MM.1S (cell line): ENCODE results near the gene PBX3.

Experiments
- EZH2 ChIP-seq: fragments of 300-600 bp; sonication (generic); optimal IDR thresholded peaks from 2 replicates; pipeline ENCODE3; 2017; ENCODE audit warnings: low read depth, mild to moderate bottlenecking, antibody characterized with exemption, low read length, mixed read lengths
- EZH2phosphoT487 ChIP-seq: fragments of 300-600 bp; sonication (generic); IDR thresholded peaks from 2 replicates; pipeline ENCODE4 v1.6.1; 2018; ENCODE audit warnings: antibody characterized with exemption, low read length
- TF ChIP-seq, protein P1 (sequence below): fragments of 300-600 bp; sonication (generic); IDR thresholded peaks from 2 replicates; pipeline ENCODE4 v1.5.1; 2016; ENCODE audit warnings: antibody characterized with exemption, low read length, mixed read lengths

- TF ChIP-seq, protein P1, sequence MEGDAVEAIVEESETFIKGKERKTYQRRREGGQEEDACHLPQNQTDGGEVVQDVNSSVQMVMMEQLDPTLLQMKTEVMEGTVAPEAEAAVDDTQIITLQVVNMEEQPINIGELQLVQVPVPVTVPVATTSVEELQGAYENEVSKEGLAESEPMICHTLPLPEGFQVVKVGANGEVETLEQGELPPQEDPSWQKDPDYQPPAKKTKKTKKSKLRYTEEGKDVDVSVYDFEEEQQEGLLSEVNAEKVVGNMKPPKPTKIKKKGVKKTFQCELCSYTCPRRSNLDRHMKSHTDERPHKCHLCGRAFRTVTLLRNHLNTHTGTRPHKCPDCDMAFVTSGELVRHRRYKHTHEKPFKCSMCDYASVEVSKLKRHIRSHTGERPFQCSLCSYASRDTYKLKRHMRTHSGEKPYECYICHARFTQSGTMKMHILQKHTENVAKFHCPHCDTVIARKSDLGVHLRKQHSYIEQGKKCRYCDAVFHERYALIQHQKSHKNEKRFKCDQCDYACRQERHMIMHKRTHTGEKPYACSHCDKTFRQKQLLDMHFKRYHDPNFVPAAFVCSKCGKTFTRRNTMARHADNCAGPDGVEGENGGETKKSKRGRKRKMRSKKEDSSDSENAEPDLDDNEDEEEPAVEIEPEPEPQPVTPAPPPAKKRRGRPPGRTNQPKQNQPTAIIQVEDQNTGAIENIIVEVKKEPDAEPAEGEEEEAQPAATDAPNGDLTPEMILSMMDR = no peak
- TF ChIP-seq EZH2phosphoT487 = no peak
- no peak for TF ChIP-seq EZH2
These were observed 1.5 kb upstream of the PBX3 start for GRCh38 chr9:125745682-125746016.
